Fibroblast of skin of scalp (primary cell): ENCODE results near the gene ARHGDIA.
A peak's percentile ranks its signal among the peaks of the same experiment; 100 is the strongest.

ENCODE experiments used
- DNase-seq: peaks from one replicate; pipeline ENCODE4 v3.0.0-alpha.2; 2013

The ARHGDIA gene

GRCh38 chr17:81888105-81888987 lies 17.2 kb upstream of the ARHGDIA start:
- DNase-seq: no peak

- DNase-seq: no peak
These were observed 14.9 kb upstream of the ARHGDIA start for GRCh38 chr17:81885869-81886548.

GRCh38 chr17:81885454-81885853 lies 14.3 kb upstream of the ARHGDIA start:
- no peak for DNase-seq

GRCh38 chr17:81884968-81885367 lies 13.8 kb upstream of the ARHGDIA start:
- DNase-seq: no peak

- peak; percentile 37 for DNase-seq
These were observed 13.4 kb upstream of the ARHGDIA start for GRCh38 chr17:81884520-81884919.

GRCh38 chr17:81879121-81879520 lies 8.0 kb upstream of the ARHGDIA start:
- DNase-seq: no peak

GRCh38 chr17:81878294-81878693 lies 7.2 kb upstream of the ARHGDIA start:
- no peak for DNase-seq

- no peak for DNase-seq
These were observed 6.4 kb upstream of the ARHGDIA start for GRCh38 chr17:81877569-81877968.

- DNase-seq: peak; percentile 92
These were observed 472 bp upstream of the ARHGDIA start for GRCh38 chr17:81871387-81872230.

- DNase-seq: peak; percentile 36
These were observed 781 bp downstream of the ARHGDIA start for GRCh38 chr17:81870131-81870980.

GRCh38 chr17:81869221-81870130 lies 1.7 kb downstream of the ARHGDIA start:
- peak; percentile 60 for DNase-seq

GRCh38 chr17:81868674-81869220 lies 2.4 kb downstream of the ARHGDIA start:
- DNase-seq: peak; percentile 93

- no peak for DNase-seq
These were observed 3.0 kb downstream of the ARHGDIA start for GRCh38 chr17:81867991-81868673.

GRCh38 chr17:81867170-81867990 lies 3.8 kb downstream of the ARHGDIA start:
- peak; percentile 63 for DNase-seq

GRCh38 chr17:81866440-81867169 lies 4.5 kb downstream of the ARHGDIA start:
- DNase-seq: peak; percentile 21

- no peak for DNase-seq
These were observed 5.3 kb downstream of the ARHGDIA start for GRCh38 chr17:81865733-81866439.

GRCh38 chr17:81865358-81865732 lies 5.8 kb downstream of the ARHGDIA start:
- no peak for DNase-seq
